ENCODE results near the gene SMIM26.

- TF ChIP-seq, protein P1, sequence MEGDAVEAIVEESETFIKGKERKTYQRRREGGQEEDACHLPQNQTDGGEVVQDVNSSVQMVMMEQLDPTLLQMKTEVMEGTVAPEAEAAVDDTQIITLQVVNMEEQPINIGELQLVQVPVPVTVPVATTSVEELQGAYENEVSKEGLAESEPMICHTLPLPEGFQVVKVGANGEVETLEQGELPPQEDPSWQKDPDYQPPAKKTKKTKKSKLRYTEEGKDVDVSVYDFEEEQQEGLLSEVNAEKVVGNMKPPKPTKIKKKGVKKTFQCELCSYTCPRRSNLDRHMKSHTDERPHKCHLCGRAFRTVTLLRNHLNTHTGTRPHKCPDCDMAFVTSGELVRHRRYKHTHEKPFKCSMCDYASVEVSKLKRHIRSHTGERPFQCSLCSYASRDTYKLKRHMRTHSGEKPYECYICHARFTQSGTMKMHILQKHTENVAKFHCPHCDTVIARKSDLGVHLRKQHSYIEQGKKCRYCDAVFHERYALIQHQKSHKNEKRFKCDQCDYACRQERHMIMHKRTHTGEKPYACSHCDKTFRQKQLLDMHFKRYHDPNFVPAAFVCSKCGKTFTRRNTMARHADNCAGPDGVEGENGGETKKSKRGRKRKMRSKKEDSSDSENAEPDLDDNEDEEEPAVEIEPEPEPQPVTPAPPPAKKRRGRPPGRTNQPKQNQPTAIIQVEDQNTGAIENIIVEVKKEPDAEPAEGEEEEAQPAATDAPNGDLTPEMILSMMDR (IDR thresholded peaks at IDR 0.05): no peak
- TF ChIP-seq EZH2 (IDR thresholded peaks at IDR 0.05) (no peak), EZH2phosphoT487 (IDR thresholded peaks at IDR 0.05) (no peak)
Observed at GRCh38 chr20:18596270-18596669, 29.0 kb downstream of the SMIM26 start.
